AG09309 (cell line): ENCODE data around the gene KMT2B.
"Not testable (repeated sequence)": the region's sequence is repeated elsewhere in the genome, so short reads cannot be mapped to it uniquely, and the experiment has no call there.

Source experiments
- DNase-seq: peaks from one replicate; pipeline ENCODE4 v3.0.0-alpha.2; 2010; ENCODE audit warnings: low read depth
- H3K4me3 ChIP-seq: 2 replicates; pipeline ENCODE4 v1.5.1; 2011; ENCODE audit warnings: mild to moderate bottlenecking, low read depth, low read length, moderate library complexity; ENCODE audit not compliant: control insufficient read depth
- CTCF ChIP-seq: IDR thresholded peaks from 2 replicates; pipeline ENCODE4 v1.5.1; 2011; ENCODE audit warnings: mild to moderate bottlenecking, low read depth, low read length, inconsistent platforms; ENCODE audit not compliant: insufficient read depth, control insufficient read depth; ENCODE audit errors: missing control alignments

Gene KMT2B

GRCh38 chr19:35721374-35721773, 3.6 kb downstream of the KMT2B start:
- H3K4me3 ChIP-seq: no peak overlapping the region
- no peak for TF ChIP-seq CTCF
- no peak for DNase-seq

GRCh38 chr19:35722461-35722860, 4.7 kb downstream of the KMT2B start:
- no peak for DNase-seq
- H3K4me3 ChIP-seq: no peak overlapping the region
- no peak for TF ChIP-seq CTCF

- no peak for TF ChIP-seq CTCF
- no peak overlapping the region for H3K4me3 ChIP-seq
- DNase-seq: no peak
Observed at GRCh38 chr19:35722897-35723296, 5.1 kb downstream of the KMT2B start.

GRCh38 chr19:35723671-35724070, 5.9 kb downstream of the KMT2B start:
- no peak for TF ChIP-seq CTCF
- no peak for DNase-seq

GRCh38 chr19:35724132-35724531, 6.3 kb downstream of the KMT2B start:
- not testable (repeated sequence) for DNase-seq, H3K4me3 ChIP-seq

More at GRCh38 chr19:35723671-35724070, 5.9 kb downstream of the KMT2B start:
- no peak overlapping the region for H3K4me3 ChIP-seq

GRCh38 chr19:35724560-35724959, 6.8 kb downstream of the KMT2B start:
- no peak for TF ChIP-seq CTCF
- no peak for DNase-seq
- H3K4me3 ChIP-seq: no peak overlapping the region

- TF ChIP-seq CTCF: no peak
- no peak for DNase-seq
- no peak overlapping the region for H3K4me3 ChIP-seq
Observed at GRCh38 chr19:35725216-35725861, 7.5 kb downstream of the KMT2B start.
